GM12878 (cell line): ENCODE data around the gene IFI27L1. TPM values are rescaled to one million over a fixed set of nuclear protein-coding genes. Genes with fewer than 3 reads are reported as not detected.

Experiments
- BACH1 ChIP-seq: fragments of 450-650 bp; IDR thresholded peaks from 2 replicates; pipeline ENCODE4 v1.6.1; 2017; ENCODE audit warnings: mild to moderate bottlenecking, borderline replicate concordance
- EGR1 ChIP-seq, 2 experiments: IDR thresholded peaks; 1 replicate in 1 of 2; 2 replicates in 1 of 2; pipeline ENCODE4 v1.6.1; 2011 to 2012; ENCODE audit warnings: low read depth in 2 of 2, low read length in 2 of 2, borderline replicate concordance in 1 of 2, mild to moderate bottlenecking in 1 of 2, moderate library complexity in 1 of 2
- EP300 ChIP-seq, 2 experiments: fragments of 150-350 bp in 1 of 2; IDR thresholded peaks; 2 replicates each; pipeline ENCODE4 v1.6.1; 2011 to 2012; ENCODE audit warnings: low read depth in 2 of 2, low read length in 2 of 2, borderline replicate concordance in 1 of 2, improper control_type of control experiment in 1 of 2, inconsistent platforms in 1 of 2; ENCODE audit not compliant: control insufficient read depth in 1 of 2
- GABPA ChIP-seq: IDR thresholded peaks from 2 replicates; pipeline ENCODE4 v1.6.1; 2014; ENCODE audit warnings: antibody characterized with exemption, low read depth, mild to moderate bottlenecking, inconsistent platforms
- HCFC1 ChIP-seq: fragments of 150-350 bp; IDR thresholded peaks from 2 replicates; pipeline ENCODE4 v1.6.1; 2014; ENCODE audit warnings: low read length
- MEF2B ChIP-seq: fragments of 450-650 bp; IDR thresholded peaks from 2 replicates; pipeline ENCODE4 v1.6.1; 2018; ENCODE audit warnings: mild to moderate bottlenecking, moderate library complexity; ENCODE audit not compliant: partially characterized antibody, poor library complexity, severe bottlenecking
- MTA2 ChIP-seq: fragments of 450-650 bp; IDR thresholded peaks from 2 replicates; pipeline ENCODE4 v1.6.1; 2016; ENCODE audit warnings: low read depth, mild to moderate bottlenecking, moderate library complexity
- MYB ChIP-seq: fragments of 150-350 bp; IDR thresholded peaks from 2 replicates; pipeline ENCODE4 v1.6.1; 2014; ENCODE audit warnings: mild to moderate bottlenecking, low read depth, low read length, borderline replicate concordance
- NBN ChIP-seq: fragments of 450-650 bp; IDR thresholded peaks from 2 replicates; pipeline ENCODE4 v1.6.1; 2016
- NR2C2 ChIP-seq: IDR thresholded peaks from 2 replicates; pipeline ENCODE4 v1.6.1; 2011; ENCODE audit warnings: borderline replicate concordance, low read depth; ENCODE audit not compliant: control insufficient read depth, insufficient read length
- PAX8 ChIP-seq: fragments of 450-650 bp; IDR thresholded peaks from 2 replicates; pipeline ENCODE4 v1.6.1; 2017; ENCODE audit warnings: mild to moderate bottlenecking, moderate library complexity
- POLR2A ChIP-seq: IDR thresholded peaks from 2 replicates; pipeline ENCODE4 v1.6.1; 2011; ENCODE audit warnings: low read depth, mild to moderate bottlenecking, low read length
- POU2F2 ChIP-seq: IDR thresholded peaks from 3 replicates; pipeline ENCODE4 v1.6.1; 2011; ENCODE audit warnings: low read depth, mild to moderate bottlenecking, low read length, borderline replicate concordance
- SPI1 ChIP-seq: IDR thresholded peaks from 2 replicates; pipeline ENCODE4 v1.6.1; 2011; ENCODE audit warnings: low read depth, mild to moderate bottlenecking, low read length, moderate library complexity, borderline replicate concordance; ENCODE audit not compliant: insufficient read depth
- SUZ12 ChIP-seq: fragments of 200-600 bp; sonication (generic); IDR thresholded peaks from one replicate; pipeline ENCODE4 v1.6.1; 2018; ENCODE audit warnings: antibody characterized with exemption, mild to moderate bottlenecking; ENCODE audit not compliant: unreplicated experiment
- TCF12 ChIP-seq: IDR thresholded peaks from 2 replicates; pipeline ENCODE4 v1.6.1; 2011; ENCODE audit warnings: low read depth, mild to moderate bottlenecking, low read length
- TCF3 ChIP-seq: IDR thresholded peaks from 2 replicates; pipeline ENCODE4 v1.6.1; 2012; ENCODE audit warnings: low read depth, mild to moderate bottlenecking, low read length, borderline replicate concordance; ENCODE audit not compliant: insufficient read depth
- YBX1 ChIP-seq: fragments of 450-650 bp; IDR thresholded peaks from 2 replicates; pipeline ENCODE4 v1.6.1; 2016; ENCODE audit warnings: antibody characterized with exemption
- polyA plus RNA-seq, 11 experiments: library from polyadenylated mRNA; depleted of rRNA in 4 of 11; unstranded in 6 of 11; stranded (reverse) in 5 of 11; fragments of >200 nt; fragmentation: Nextera tagmentation in 4 of 11; fragmentation: Illumina TruSeq in 1 of 11; extraction: Ambion mirVana in 4 of 11; extraction: Trizol in 1 of 11; gene quantifications; 1 replicate in 1 of 11; 2 replicates in 10 of 11; pipeline versions ENCODE4 v1.2.1 to v1.2.3, GENCODE V29; 2011 to 2016; ENCODE audit warnings: inconsistent platforms in 2 of 11, missing spikeins in 2 of 11, low read depth in 1 of 11
- total RNA-seq, 4 experiments: library from RNA; depleted of rRNA in 3 of 4; stranded (reverse); fragments of >200 nt in 3 of 4; fragmentation: Illumina TruSeq in 1 of 4; extraction: Trizol in 1 of 4; gene quantifications; 2 replicates each; pipeline versions ENCODE4 v1.2.1 to v1.2.3, GENCODE V29; 2013 to 2021
- TF ChIP-seq, protein P1 (sequence below): fragments of 450-650 bp; IDR thresholded peaks from 2 replicates; pipeline ENCODE4 v1.6.1; 2017; ENCODE audit warnings: borderline replicate concordance
- TF ChIP-seq, protein P2 (sequence below), 3 experiments: IDR thresholded peaks in 2 of 3; conservative IDR thresholded peaks in 1 of 3; 2 replicates each; pipeline ENCODE4 v1.5.1; 2011; ENCODE audit warnings: low read depth in 3 of 3, low read length in 3 of 3, mild to moderate bottlenecking in 3 of 3, control low read depth in 2 of 3, moderate library complexity in 2 of 3, inconsistent platforms in 1 of 3, mixed read lengths in 1 of 3; ENCODE audit not compliant: control insufficient read depth in 2 of 3, insufficient read depth in 1 of 3; ENCODE audit errors: extremely low read depth in 1 of 3
- TF ChIP-seq, protein P3 (sequence below): fragments of 450-650 bp; IDR thresholded peaks from 2 replicates; pipeline ENCODE4 v1.6.1; 2016; ENCODE audit warnings: mild to moderate bottlenecking
- TF ChIP-seq, protein P4 (sequence below): IDR thresholded peaks from 2 replicates; pipeline ENCODE4 v1.6.1; 2011; ENCODE audit warnings: mild to moderate bottlenecking, low read depth, low read length, moderate library complexity; ENCODE audit not compliant: insufficient replicate concordance
- TF ChIP-seq, protein P5 (sequence below): IDR thresholded peaks from 2 replicates; pipeline ENCODE4 v1.6.1; 2012; ENCODE audit warnings: low read depth, low read length, improper control_type of control experiment

IFI27L1 gene
- total and polyA plus RNA-seq, 10 of the 15 experiments (the other 5 are each of a cell fraction or from before 2014, with no cell fraction given), result 17.4 to 38.8 (median 27.6) TPM

DNA sequence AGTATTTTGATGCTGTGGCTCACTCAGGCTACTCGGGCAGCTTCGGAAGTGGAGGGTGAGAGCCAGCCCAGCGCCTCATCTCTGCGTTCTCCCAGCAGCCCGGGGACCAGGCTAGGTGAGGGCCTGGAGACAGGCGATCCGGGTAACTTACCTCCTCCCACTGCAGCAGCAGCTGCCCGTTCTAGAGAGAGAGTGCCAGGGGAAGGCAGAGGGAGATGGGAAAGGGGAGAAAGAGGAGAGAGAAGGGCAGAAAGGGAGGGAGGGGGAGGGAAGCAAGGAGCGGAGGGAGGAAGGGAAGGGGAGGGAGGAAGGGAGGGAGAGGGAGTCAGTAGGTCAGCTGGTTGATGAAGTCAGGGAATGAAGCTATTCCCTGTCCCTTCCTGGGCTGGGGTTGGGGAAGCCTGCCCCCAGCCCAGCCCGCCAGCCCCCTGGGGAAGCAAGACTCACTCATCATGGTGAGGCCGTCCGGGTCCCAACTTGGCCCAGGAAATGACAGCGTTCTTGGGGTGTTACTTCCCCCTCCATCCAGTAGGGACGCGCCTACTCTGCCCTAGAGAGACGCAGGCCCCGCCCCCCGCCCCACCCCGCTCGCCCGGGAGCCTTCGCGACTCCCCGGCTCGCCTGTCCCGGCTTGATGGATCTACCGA lies 48.1 kb downstream of the IFI27L1 start, which contains the start of gene IFI27L2 (continued):
- TF ChIP-seq SUZ12 (no peak), EP300 (IDR thresholded peaks at IDR 0.05; ENCODE audit: borderline replicate concordance in 1 of 2, control insufficient read depth in 1 of 2, low read depth in 2 of 2, low read length in 2 of 2) (no peak), POU2F2 (no peak), HCFC1 (no peak), MTA2 (0 out of 2 replicates have a peak, but pooled peaks have one; percentile 15), MEF2B (no peak), GABPA (0 out of 2 replicates have a peak, but pooled peaks have one; percentile 36), EGR1 (IDR thresholded peaks at IDR 0.05; ENCODE audit: borderline replicate concordance in 1 of 2, low read depth in 2 of 2, low read length in 2 of 2) (0 out of 3 replicates have a peak, but pooled peaks of 1 of the 2 experiments have one; percentile 7), NR2C2 (no peak), POLR2A (peak; percentile 82), PAX8 (no peak), TCF12 (no peak), SPI1 (no peak), NBN (peak; percentile 15; the same call in 1 of the 2 replicates), YBX1 (no peak), TCF3 (no peak), MYB (no peak), BACH1 (no peak)
- TF ChIP-seq, protein P1, sequence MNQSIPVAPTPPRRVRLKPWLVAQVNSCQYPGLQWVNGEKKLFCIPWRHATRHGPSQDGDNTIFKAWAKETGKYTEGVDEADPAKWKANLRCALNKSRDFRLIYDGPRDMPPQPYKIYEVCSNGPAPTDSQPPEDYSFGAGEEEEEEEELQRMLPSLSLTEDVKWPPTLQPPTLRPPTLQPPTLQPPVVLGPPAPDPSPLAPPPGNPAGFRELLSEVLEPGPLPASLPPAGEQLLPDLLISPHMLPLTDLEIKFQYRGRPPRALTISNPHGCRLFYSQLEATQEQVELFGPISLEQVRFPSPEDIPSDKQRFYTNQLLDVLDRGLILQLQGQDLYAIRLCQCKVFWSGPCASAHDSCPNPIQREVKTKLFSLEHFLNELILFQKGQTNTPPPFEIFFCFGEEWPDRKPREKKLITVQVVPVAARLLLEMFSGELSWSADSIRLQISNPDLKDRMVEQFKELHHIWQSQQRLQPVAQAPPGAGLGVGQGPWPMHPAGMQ, result no peak
- TF ChIP-seq, protein P2, sequence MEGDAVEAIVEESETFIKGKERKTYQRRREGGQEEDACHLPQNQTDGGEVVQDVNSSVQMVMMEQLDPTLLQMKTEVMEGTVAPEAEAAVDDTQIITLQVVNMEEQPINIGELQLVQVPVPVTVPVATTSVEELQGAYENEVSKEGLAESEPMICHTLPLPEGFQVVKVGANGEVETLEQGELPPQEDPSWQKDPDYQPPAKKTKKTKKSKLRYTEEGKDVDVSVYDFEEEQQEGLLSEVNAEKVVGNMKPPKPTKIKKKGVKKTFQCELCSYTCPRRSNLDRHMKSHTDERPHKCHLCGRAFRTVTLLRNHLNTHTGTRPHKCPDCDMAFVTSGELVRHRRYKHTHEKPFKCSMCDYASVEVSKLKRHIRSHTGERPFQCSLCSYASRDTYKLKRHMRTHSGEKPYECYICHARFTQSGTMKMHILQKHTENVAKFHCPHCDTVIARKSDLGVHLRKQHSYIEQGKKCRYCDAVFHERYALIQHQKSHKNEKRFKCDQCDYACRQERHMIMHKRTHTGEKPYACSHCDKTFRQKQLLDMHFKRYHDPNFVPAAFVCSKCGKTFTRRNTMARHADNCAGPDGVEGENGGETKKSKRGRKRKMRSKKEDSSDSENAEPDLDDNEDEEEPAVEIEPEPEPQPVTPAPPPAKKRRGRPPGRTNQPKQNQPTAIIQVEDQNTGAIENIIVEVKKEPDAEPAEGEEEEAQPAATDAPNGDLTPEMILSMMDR (IDR thresholded peaks at IDR 0.05 in 2 of 3, conservative IDR thresholded peaks at IDR 0.05 in 1 of 3; ENCODE audit: control insufficient read depth in 2 of 3, extremely low read depth in 1 of 3, insufficient read depth in 1 of 3, low read depth in 3 of 3, low read length in 3 of 3), result peak; percentile 4 to 46 (median 11); a peak in 1 of 6 replicates
- TF ChIP-seq, protein P3, sequence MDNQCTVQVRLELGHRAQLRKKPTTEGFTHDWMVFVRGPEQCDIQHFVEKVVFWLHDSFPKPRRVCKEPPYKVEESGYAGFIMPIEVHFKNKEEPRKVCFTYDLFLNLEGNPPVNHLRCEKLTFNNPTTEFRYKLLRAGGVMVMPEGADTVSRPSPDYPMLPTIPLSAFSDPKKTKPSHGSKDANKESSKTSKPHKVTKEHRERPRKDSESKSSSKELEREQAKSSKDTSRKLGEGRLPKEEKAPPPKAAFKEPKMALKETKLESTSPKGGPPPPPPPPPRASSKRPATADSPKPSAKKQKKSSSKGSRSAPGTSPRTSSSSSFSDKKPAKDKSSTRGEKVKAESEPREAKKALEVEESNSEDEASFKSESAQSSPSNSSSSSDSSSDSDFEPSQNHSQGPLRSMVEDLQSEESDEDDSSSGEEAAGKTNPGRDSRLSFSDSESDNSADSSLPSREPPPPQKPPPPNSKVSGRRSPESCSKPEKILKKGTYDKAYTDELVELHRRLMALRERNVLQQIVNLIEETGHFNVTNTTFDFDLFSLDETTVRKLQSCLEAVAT, result no peak
- TF ChIP-seq, protein P4, sequence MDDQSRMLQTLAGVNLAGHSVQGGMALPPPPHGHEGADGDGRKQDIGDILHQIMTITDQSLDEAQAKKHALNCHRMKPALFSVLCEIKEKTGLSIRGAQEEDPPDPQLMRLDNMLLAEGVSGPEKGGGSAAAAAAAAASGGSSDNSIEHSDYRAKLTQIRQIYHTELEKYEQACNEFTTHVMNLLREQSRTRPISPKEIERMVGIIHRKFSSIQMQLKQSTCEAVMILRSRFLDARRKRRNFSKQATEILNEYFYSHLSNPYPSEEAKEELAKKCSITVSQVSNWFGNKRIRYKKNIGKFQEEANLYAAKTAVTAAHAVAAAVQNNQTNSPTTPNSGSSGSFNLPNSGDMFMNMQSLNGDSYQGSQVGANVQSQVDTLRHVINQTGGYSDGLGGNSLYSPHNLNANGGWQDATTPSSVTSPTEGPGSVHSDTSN, result no peak
- TF ChIP-seq, protein P5, sequence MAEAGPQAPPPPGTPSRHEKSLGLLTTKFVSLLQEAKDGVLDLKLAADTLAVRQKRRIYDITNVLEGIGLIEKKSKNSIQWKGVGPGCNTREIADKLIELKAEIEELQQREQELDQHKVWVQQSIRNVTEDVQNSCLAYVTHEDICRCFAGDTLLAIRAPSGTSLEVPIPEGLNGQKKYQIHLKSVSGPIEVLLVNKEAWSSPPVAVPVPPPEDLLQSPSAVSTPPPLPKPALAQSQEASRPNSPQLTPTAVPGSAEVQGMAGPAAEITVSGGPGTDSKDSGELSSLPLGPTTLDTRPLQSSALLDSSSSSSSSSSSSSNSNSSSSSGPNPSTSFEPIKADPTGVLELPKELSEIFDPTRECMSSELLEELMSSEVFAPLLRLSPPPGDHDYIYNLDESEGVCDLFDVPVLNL, result no peak
